SK-N-SH treated with all-trans-retinoic acid at 6 μM for 48 hours (cell line): ENCODE measurements around the gene ETDA.

Experiments used
- CSDC2 ChIP-seq: fragments of 250-450 bp; sonication (Bioruptor Pico); IDR thresholded peaks from 2 replicates; pipeline ENCODE4 v1.5.0; 2020; ENCODE audit warnings: mild to moderate bottlenecking, moderate library complexity
- TOX ChIP-seq: fragments of 250-450 bp; sonication (Bioruptor Pico); IDR thresholded peaks from 2 replicates; pipeline ENCODE4 v1.8.0; 2021; ENCODE audit warnings: mild to moderate bottlenecking, moderate library complexity, borderline replicate concordance

DNA sequence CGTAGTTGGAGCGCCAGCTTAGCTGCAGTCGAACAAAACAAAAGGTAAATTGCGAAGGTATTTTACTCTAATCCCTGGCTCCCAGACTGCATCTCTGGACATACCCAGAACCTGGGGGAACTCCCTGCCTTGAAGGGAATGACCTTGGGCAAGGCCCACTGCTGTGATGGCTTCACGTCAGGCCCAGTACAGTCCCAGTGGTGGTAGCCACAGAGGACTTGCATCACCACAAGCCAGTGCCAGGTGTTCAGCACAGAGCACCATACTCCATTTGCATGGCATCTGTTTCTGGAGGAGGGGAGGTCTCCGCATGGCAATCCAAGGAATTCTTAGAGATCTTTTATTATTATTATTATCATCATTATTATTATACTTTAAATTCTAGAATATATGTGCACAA is 5.6 kb downstream of the ETDA start:
- TF ChIP-seq TOX (CRISPR knock-in tag) (no peak), CSDC2 (no peak)
